Left renal pelvis (tissue), 4 donors: ENCODE measurements around the gene RASGRP2. TPM values are rescaled to one million over a fixed set of nuclear protein-coding genes. Genes with fewer than 3 reads are reported as not detected.

Experiments
- DNase-seq, 4 donors: peaks; one replicate each; pipeline ENCODE4 v3.0.0-alpha.2; 2013; ENCODE audit warnings: low read depth in 4 of 4, low spot score in 3 of 4
- polyA plus RNA-seq, 4 donors: library from polyadenylated mRNA; unstranded; fragments of 120-200 nt; gene quantifications; one replicate each; pipeline ENCODE4 v1.2.1, GENCODE V29; 2013; ENCODE audit not compliant: insufficient read length in 4 of 4

RASGRP2 gene
- polyA plus RNA-seq, 4 donors = 4.1 to 7.7 (median 6.3) TPM

GRCh38 chr11:64681171-64681570 is 62.8 kb downstream of the RASGRP2 start:
- no peak for DNase-seq

- no peak for DNase-seq
Measured at GRCh38 chr11:64679846-64680245, 64.1 kb downstream of the RASGRP2 start.

GRCh38 chr11:64677441-64678023 is 66.4 kb downstream of the RASGRP2 start:
- DNase-seq = no peak

Other genes with a start within 250 kb of the RASGRP2 start
- 10 to 100 TPM in 3 of 4 donors, under 1 TPM in 1; 0.98 to 33.0 (median 21.4) TPM for gene SLC22A11, start 188.2 kb downstream of the RASGRP2 start, polyA plus RNA-seq
- 1 to 10 TPM in 3 of 4 donors, under 1 TPM in 1; 0.08 to 5.3 (median 3.2) TPM for gene SLC22A12, start 152.9 kb downstream of the RASGRP2 start, polyA plus RNA-seq
- gene NRXN2, start 20.9 kb downstream of the RASGRP2 start, polyA plus RNA-seq = 10 to 100 TPM; 15.1 to 55.2 (median 18.8) TPM
- 10 to 100 TPM in 1 of 4 donors, 1 to 10 TPM in 3; 1.3 to 11.9 (median 2.4) TPM for gene PYGM, start 15.8 kb upstream of the RASGRP2 start, polyA plus RNA-seq
- gene SF1, start 34.4 kb upstream of the RASGRP2 start, polyA plus RNA-seq = 100 to 1,000 TPM; 299 to 439 (median 376) TPM
- 10 to 100 TPM; 12.9 to 27.7 (median 18.1) TPM for gene MAP4K2, start 59.1 kb upstream of the RASGRP2 start, polyA plus RNA-seq
- 10 to 100 TPM; 31.4 to 50.8 (median 36.5) TPM for gene MEN1, start 66.4 kb upstream of the RASGRP2 start, polyA plus RNA-seq
- gene CDC42BPG, start 100.5 kb upstream of the RASGRP2 start, polyA plus RNA-seq = 1 to 10 TPM in 3 of 4 donors, under 1 TPM in 1; 0.97 to 10.0 (median 4.9) TPM
- 10 to 100 TPM; 48.7 to 68.8 (median 58.5) TPM for gene EHD1, start 134.5 kb upstream of the RASGRP2 start, polyA plus RNA-seq
- gene ATG2A, start 173.1 kb upstream of the RASGRP2 start, polyA plus RNA-seq = 10 to 100 TPM; 12.9 to 26.0 (median 15.6) TPM
- 10 to 100 TPM; 13.2 to 20.8 (median 17.4) TPM for gene PPP2R5B, start 180.5 kb upstream of the RASGRP2 start, polyA plus RNA-seq
- 1 to 10 TPM; 1.6 to 3.5 (median 2.4) TPM for gene GPHA2, start 191.8 kb upstream of the RASGRP2 start, polyA plus RNA-seq
- 1 to 10 TPM in 1 of 4 donors, under 1 TPM in 2, not detected in 1; 0.53 to 1.3 (median 0.92) TPM for gene MAJIN, start 228.0 kb upstream of the RASGRP2 start, polyA plus RNA-seq